Tibial nerve (tissue), 3 donors: ENCODE measurements around the gene MMD.

Source experiments
- CTCF ChIP-seq, 5 experiments: fragments of 200-600 bp in 3 of 5; fragments of 450-650 bp in 2 of 5; sonication (generic) in 3 of 5; IDR thresholded peaks; one replicate each; pipeline ENCODE4 v1.5.1; 2016 to 2019; ENCODE audit warnings: antibody characterized with exemption in 5 of 5, mild to moderate bottlenecking in 3 of 5, moderate library complexity in 2 of 5
- POLR2A ChIP-seq, 2 donors: fragments of 450-650 bp; IDR thresholded peaks; one replicate each; pipeline ENCODE4 v1.6.1; 2017; ENCODE audit warnings: antibody characterized with exemption in 2 of 2, mild to moderate bottlenecking in 2 of 2, moderate library complexity in 2 of 2

- no peak for TF ChIP-seq POLR2A (IDR thresholded peaks at IDR 0.05)
- no peak for TF ChIP-seq CTCF (IDR thresholded peaks at IDR 0.05)
These were observed 30.3 kb downstream of the MMD start for GRCh38 chr17:55391244-55391757.
